HEK293T (cell line): Measurements from ENCODE around the gene SEMA5A.
"Not testable (repeated sequence)": the region's sequence is repeated elsewhere in the genome, so short reads cannot be mapped to it uniquely, and the experiment has no call there.

Experiments
- CTCF ChIA-PET: fragments of 350-600 bp; formaldehyde crosslinking; extraction: SDS; loops from one replicate; lab custom pipeline; 2021; ENCODE audit warnings: antibody characterized with exemption, inconsistent platforms; lab: Yijun Ruan, JAX
- POLR2A ChIA-PET: fragments of 350-600 bp; formaldehyde crosslinking; extraction: SDS; loops from one replicate; lab custom pipeline; 2020; ENCODE audit warnings: antibody characterized with exemption, inconsistent platforms; lab: Yijun Ruan, JAX
- DNase-seq: peaks from one replicate; pipeline ENCODE4 v3.0.0; 2012; ENCODE audit warnings: mixed read lengths; ENCODE audit errors: extremely low spot score
- ARNT ChIP-seq: fragments of 450-650 bp; IDR thresholded peaks from 2 replicates; pipeline ENCODE4 v1.6.1; 2017; ENCODE audit warnings: mild to moderate bottlenecking
- BHLHE40 ChIP-seq: fragments of 450-650 bp; IDR thresholded peaks from 2 replicates; pipeline ENCODE4 v1.6.1; 2016; ENCODE audit warnings: mild to moderate bottlenecking, moderate library complexity, borderline replicate concordance
- CTBP1 ChIP-seq: fragments of 450-650 bp; IDR thresholded peaks from 2 replicates; pipeline ENCODE4 v1.6.1; 2016; ENCODE audit warnings: borderline replicate concordance
- ELF4 ChIP-seq: fragments of 450-650 bp; IDR thresholded peaks from 2 replicates; pipeline ENCODE4 v1.6.1; 2017; ENCODE audit warnings: antibody characterized with exemption
- FOXA1 ChIP-seq: fragments of 450-650 bp; IDR thresholded peaks from 2 replicates; pipeline ENCODE4 v1.6.1; 2016; ENCODE audit warnings: mild to moderate bottlenecking
- FOXK2 ChIP-seq: fragments of 450-650 bp; IDR thresholded peaks from 2 replicates; pipeline ENCODE4 v1.6.1; 2016; ENCODE audit warnings: mild to moderate bottlenecking
- FOXM1 ChIP-seq: fragments of 450-650 bp; IDR thresholded peaks from 2 replicates; pipeline ENCODE4 v1.6.1; 2017; ENCODE audit warnings: mild to moderate bottlenecking, borderline replicate concordance
- HDGF ChIP-seq: fragments of 450-650 bp; IDR thresholded peaks from 2 replicates; pipeline ENCODE4 v1.6.1; 2017; ENCODE audit warnings: antibody characterized with exemption, borderline replicate concordance
- L3MBTL2 ChIP-seq: fragments of 450-650 bp; conservative IDR thresholded peaks from 2 replicates; pipeline ENCODE4 v1.6.1; 2016; ENCODE audit warnings: mild to moderate bottlenecking
- LEF1 ChIP-seq: fragments of 450-650 bp; IDR thresholded peaks from 2 replicates; pipeline ENCODE4 v1.6.1; 2017; ENCODE audit warnings: mild to moderate bottlenecking, borderline replicate concordance
- NFRKB ChIP-seq: fragments of 450-650 bp; IDR thresholded peaks from 2 replicates; pipeline ENCODE4 v1.6.1; 2016; ENCODE audit warnings: mild to moderate bottlenecking, moderate library complexity
- SP1 ChIP-seq: fragments of 450-650 bp; IDR thresholded peaks from 2 replicates; pipeline ENCODE4 v1.6.1; 2017
- SUZ12 ChIP-seq: fragments of 450-650 bp; IDR thresholded peaks from 2 replicates; pipeline ENCODE4 v1.6.1; 2016; ENCODE audit warnings: mild to moderate bottlenecking
- TARDBP ChIP-seq: fragments of 450-650 bp; IDR thresholded peaks from 2 replicates; pipeline ENCODE4 v1.6.1; 2016
- ZNF384 ChIP-seq: fragments of 450-650 bp; IDR thresholded peaks from 2 replicates; pipeline ENCODE4 v1.6.1; 2016
- TF ChIP-seq, protein P1 (sequence below): fragments of 450-650 bp; IDR thresholded peaks from 2 replicates; pipeline ENCODE4 v1.6.1; 2016

Gene SEMA5A

DNA sequence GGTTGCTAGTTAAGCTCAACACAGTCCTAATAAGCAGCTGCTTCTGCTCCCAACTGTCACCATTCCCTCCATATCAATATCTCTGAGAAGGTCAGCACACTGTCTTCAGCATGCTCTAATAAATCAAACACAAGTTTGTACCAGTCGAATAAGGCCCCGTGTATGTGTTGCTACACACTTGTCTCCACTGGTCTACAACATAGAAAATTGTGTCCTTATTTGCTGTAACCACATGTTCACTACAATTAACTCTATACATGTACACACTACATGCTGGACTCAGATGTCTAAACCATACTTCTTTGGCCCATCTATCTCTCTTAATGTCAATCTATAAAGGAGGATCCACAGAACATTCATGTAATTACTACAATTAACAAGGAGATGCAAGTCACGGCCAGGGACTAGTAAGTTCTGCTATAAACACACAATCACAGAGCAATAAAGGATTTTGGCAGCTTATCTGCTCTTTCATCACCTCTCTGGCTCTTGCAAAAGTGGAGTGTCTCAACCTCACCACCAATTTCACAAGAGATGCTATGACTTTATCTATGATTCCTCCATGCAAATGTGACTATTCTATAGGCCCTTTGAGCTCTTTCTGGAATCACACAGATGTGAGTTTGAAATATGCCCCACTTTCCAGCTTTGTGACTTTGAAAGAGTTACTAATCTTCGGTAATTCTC, 143.9 kb downstream of the SEMA5A start:
- no peak for DNase-seq
- CTCF ChIA-PET, result no interaction called here
- TF ChIP-seq LEF1 (no peak), ZNF384 (no peak), CTBP1 (no peak), NFRKB (no peak), ELF4 (no peak), ARNT (no peak), FOXA1 (no peak), FOXM1 (no peak), L3MBTL2 (no peak), SP1 (no peak)

DNA sequence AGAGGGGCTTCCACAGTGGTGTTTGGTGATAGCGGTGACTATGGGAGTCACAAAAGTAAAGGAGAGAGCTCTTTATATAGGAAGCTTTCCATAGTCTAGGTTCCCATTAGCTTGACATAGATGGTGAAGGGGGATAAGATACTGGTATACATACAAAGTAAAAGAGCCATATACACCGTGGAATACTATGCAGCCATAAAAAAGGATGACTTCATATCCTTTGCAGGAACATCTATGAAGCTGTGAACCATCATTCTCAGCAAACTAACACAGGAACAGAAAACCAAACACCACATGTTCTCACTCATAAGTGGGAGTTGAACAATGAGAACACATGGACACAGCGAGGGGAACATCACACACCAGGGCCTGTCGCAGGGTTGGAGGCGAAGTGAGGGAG, 146.1 kb downstream of the SEMA5A start:
- DNase-seq, POLR2A ChIA-PET, CTCF ChIA-PET: not testable (repeated sequence)

More for the DNA sequence above, 143.9 kb downstream of the SEMA5A start:
- POLR2A ChIA-PET, result no interaction called here

DNA sequence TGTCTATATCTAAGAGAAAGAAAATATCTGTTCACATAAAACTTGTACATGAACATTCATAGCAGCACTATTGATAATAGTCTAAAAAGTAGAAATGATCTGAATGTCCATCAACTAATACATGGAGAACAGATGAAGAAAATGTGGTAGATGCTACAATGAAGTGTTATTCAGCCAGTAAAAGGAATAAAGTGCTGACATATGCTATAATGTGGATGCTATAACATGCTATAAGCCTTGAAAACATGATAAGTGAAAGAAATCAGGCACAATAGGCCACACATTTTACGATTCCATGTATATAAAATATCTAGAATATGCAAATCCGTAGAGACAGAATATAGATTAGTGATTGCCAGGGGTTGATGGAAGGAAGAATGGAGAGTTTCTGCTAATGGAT, 146.8 kb downstream of the SEMA5A start:
- ChIA-PET POLR2A (no interaction called here), CTCF (no interaction called here)
- TF ChIP-seq, protein P1, sequence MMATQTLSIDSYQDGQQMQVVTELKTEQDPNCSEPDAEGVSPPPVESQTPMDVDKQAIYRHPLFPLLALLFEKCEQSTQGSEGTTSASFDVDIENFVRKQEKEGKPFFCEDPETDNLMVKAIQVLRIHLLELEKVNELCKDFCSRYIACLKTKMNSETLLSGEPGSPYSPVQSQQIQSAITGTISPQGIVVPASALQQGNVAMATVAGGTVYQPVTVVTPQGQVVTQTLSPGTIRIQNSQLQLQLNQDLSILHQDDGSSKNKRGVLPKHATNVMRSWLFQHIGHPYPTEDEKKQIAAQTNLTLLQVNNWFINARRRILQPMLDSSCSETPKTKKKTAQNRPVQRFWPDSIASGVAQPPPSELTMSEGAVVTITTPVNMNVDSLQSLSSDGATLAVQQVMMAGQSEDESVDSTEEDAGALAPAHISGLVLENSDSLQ, result no peak
- TF ChIP-seq CTBP1, result no peak
- TF ChIP-seq SUZ12, result no peak
- no peak for TF ChIP-seq BHLHE40
- no peak for TF ChIP-seq ARNT
- TF ChIP-seq SP1, result no peak
- no peak for TF ChIP-seq FOXK2
- TF ChIP-seq LEF1, result no peak
- TF ChIP-seq FOXA1, result no peak
- no peak for TF ChIP-seq NFRKB
- TF ChIP-seq ZNF384, result no peak
- no peak for TF ChIP-seq TARDBP
- TF ChIP-seq FOXM1, result no peak
- TF ChIP-seq L3MBTL2, result no peak
- TF ChIP-seq ELF4, result no peak

DNA sequence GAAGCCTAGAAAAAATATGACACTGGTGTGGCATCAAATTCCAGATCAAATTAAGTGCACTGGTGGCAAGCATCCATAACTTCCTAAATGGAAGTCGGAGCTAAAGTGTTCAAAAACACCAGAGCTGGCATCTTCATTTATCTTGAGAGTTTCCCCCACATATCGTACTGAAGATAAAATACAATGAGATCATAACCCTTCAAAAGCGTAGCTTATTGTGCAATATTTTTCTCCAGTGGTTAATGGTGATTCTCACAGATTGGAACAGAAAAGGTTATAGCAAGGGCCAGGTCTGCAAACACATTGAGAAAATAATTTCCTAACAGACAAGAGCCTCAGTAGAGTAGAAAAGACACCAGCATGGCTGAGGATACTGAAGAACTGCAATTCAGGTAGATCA, 147.6 kb downstream of the SEMA5A start:
- DNase-seq, result no peak
- ChIA-PET CTCF (no interaction called here), POLR2A (no interaction called here)
- no peak for TF ChIP-seq FOXK2
- TF ChIP-seq SP1, result no peak
- no peak for TF ChIP-seq CTBP1
- TF ChIP-seq BHLHE40, result no peak
- TF ChIP-seq NFRKB, result no peak
- TF ChIP-seq ELF4, result no peak
- no peak for TF ChIP-seq FOXM1
- no peak for TF ChIP-seq FOXA1
- no peak for TF ChIP-seq TARDBP
- TF ChIP-seq HDGF, result no peak
- TF ChIP-seq LEF1, result no peak

More for the DNA sequence above, 146.8 kb downstream of the SEMA5A start:
- DNase-seq, result no peak

DNA sequence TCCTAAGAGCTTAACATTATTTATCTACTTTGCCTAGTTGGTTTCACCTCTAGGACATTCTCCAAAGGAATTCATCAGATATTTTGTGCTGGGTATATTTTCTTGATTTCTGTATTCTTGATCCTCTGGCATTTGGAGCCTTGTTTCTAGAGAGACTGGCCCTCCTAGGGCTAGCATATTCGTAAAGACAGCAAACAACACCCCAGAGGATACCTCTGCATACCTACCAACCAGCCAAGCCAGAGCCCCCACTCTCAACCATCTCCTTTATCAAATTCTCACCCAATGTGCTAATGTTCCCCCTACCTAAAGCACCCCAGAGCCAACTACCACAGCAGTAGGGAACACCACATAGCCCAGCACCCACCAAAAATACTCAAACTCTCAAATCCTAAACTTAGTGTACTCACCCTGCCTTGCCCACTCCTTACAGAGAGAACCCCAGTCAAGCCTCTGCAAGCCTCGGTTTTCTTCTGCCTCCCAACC, 149.5 kb downstream of the SEMA5A start:
- no peak for TF ChIP-seq FOXM1
- TF ChIP-seq TARDBP, result no peak
- TF ChIP-seq, protein P1, result no peak
- no peak for TF ChIP-seq SP1
- TF ChIP-seq HDGF, result no peak
- TF ChIP-seq CTBP1, result no peak
- TF ChIP-seq FOXA1, result no peak
- TF ChIP-seq ELF4, result no peak
- no peak for TF ChIP-seq SUZ12
- CTCF ChIA-PET, result no interaction called here
- DNase-seq, result no peak
- POLR2A ChIA-PET, result no interaction called here

DNA sequence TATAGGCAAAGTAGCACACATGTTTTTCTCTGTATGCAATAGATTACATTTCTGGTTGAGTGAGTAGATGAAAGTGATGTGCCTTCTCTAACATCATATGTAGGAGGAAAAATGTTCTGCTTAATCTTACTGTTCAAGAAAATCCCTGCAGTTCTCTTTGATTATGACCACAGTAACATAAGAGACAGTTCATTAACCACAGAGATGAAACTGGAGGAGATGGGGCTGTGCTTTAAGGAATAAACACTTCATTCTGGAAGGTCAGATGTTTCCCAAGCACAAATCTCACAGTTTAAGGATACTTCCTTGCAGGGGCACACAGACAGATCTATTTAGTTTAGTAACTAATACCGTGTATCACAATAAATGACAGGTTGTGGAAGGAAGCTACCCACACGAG, 150.2 kb downstream of the SEMA5A start:
- DNase-seq, result no peak
- TF ChIP-seq ARNT, result no peak
- no peak for TF ChIP-seq FOXK2
- no peak for TF ChIP-seq CTBP1
- TF ChIP-seq HDGF, result no peak
- no peak for TF ChIP-seq ZNF384
- no peak for TF ChIP-seq LEF1
- no peak for TF ChIP-seq BHLHE40
- TF ChIP-seq L3MBTL2, result no peak
- no peak for TF ChIP-seq FOXA1
- no peak for TF ChIP-seq NFRKB
- TF ChIP-seq FOXM1, result no peak
- TF ChIP-seq SP1, result no peak
- TF ChIP-seq, protein P1, result no peak
- no peak for TF ChIP-seq TARDBP
- ChIA-PET POLR2A (no interaction called here), CTCF (no interaction called here)

DNA sequence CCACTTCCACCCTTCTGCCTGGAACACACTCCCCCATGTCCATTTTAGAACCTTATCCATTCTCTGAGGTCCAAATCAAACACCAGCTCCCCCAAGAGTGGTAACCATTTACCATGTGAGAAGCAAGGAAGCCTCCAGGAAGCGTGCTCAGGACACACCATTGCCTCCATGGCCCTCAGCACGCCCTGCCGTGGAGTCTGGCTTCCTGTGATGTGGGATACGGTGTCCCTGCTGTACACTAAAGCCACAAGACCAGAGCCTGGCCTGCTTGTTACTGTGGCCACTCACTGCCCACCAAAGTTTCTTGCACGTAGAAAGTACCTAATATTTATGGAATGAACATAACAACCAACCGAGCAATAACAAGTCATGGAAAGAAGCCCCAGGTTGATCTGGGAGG, 151.7 kb downstream of the SEMA5A start:
- no peak for TF ChIP-seq SUZ12
- TF ChIP-seq TARDBP, result no peak
- no peak for TF ChIP-seq FOXA1
- no peak for TF ChIP-seq CTBP1
- TF ChIP-seq HDGF, result no peak
- ChIA-PET POLR2A (no interaction called here), CTCF (no interaction called here)
- DNase-seq, result no peak
